A673 (cell line): ENCODE data around the gene HAUS3.

Experiments used
- EZH2 ChIP-seq: fragments of 200-600 bp; sonication (generic); IDR thresholded peaks from 2 replicates; pipeline ENCODE4 v1.6.1; 2017; ENCODE audit warnings: borderline replicate concordance, low read depth, mild to moderate bottlenecking, mixed read lengths, antibody characterized with exemption, low read length; ENCODE audit not compliant: poor library complexity, severe bottlenecking
- TF ChIP-seq, protein P1 (sequence below): fragments of 300-800, 200-600 bp; sonication (generic); conservative IDR thresholded peaks from 2 replicates; pipeline ENCODE4 v1.5.1; 2017; ENCODE audit warnings: low read depth, mild to moderate bottlenecking, antibody characterized with exemption, low read length, moderate library complexity, mixed read lengths

DNA sequence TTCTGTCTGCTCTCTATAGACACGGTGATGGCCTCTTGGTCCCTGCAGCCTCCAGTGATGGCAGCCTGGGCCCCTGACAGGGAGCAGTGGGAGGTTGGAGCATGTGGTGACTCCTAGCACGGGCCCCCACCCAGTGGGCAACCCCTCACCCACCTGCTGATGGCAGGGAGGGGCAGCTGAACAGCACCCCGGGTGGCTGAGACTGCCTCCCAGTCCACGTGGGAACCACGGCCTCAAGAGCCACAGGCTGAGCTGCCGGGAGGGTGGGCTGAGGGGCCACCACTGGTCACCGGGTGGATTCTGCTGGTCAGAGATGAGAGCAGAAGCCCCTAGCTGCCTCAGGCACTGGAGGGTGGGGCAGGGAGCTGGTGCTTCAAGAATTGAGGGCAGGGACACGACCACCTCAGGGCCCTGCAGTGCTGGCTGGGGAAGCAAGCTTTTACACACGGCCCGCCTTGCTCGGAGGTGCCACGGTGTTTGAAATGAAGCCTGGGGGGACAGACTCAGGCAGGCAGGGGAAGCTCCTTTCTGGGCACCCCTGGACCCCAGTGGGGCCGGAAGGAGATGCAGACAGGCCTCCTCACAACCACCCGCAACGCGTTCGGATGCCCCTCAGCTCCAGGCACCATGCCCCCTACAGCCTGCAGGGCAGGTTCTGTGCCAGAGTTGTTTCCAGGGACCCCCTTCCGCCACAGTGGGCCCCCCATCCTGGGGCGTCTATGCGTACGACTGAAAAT lies 6.3 kb upstream of the HAUS3 start:
- TF ChIP-seq, protein P1, sequence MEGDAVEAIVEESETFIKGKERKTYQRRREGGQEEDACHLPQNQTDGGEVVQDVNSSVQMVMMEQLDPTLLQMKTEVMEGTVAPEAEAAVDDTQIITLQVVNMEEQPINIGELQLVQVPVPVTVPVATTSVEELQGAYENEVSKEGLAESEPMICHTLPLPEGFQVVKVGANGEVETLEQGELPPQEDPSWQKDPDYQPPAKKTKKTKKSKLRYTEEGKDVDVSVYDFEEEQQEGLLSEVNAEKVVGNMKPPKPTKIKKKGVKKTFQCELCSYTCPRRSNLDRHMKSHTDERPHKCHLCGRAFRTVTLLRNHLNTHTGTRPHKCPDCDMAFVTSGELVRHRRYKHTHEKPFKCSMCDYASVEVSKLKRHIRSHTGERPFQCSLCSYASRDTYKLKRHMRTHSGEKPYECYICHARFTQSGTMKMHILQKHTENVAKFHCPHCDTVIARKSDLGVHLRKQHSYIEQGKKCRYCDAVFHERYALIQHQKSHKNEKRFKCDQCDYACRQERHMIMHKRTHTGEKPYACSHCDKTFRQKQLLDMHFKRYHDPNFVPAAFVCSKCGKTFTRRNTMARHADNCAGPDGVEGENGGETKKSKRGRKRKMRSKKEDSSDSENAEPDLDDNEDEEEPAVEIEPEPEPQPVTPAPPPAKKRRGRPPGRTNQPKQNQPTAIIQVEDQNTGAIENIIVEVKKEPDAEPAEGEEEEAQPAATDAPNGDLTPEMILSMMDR, result no peak
- TF ChIP-seq EZH2, result no peak
